Kidney (tissue), 14 donors: ENCODE measurements around the gene FIBCD1. TPM values are rescaled to one million over a fixed set of nuclear protein-coding genes. Genes with fewer than 3 reads are reported as not detected.

Experiments
- DNase-seq, 5 donors: peaks; one replicate each; pipeline ENCODE4 v3.0.0-alpha.2; 2013 to 2020
- FAIRE-seq: peaks from 2 replicates; lab custom pipeline; 2012; peaks lifted over from hg19 to GRCh38; lab: Jason Lieb, UNC
- H3K27ac ChIP-seq, 2 donors: one replicate each; pipeline ENCODE4 v1.7.0; 2013; ENCODE audit warnings: low read depth in 2 of 2, low read length in 2 of 2, inconsistent platforms in 1 of 2
- H3K27me3 ChIP-seq: one replicate; pipeline ENCODE4 v1.7.1; 2013; ENCODE audit warnings: low read length, inconsistent platforms; ENCODE audit not compliant: control insufficient read depth, insufficient read depth
- H3K36me3 ChIP-seq, 3 donors: one replicate each; pipeline versions ENCODE4 v1.7.0 to v1.7.1; 2013; ENCODE audit warnings: low read length in 3 of 3, control low read depth in 1 of 3, inconsistent platforms in 1 of 3; ENCODE audit not compliant: insufficient read depth in 3 of 3, control insufficient read depth in 2 of 3
- H3K4me1 ChIP-seq, 3 donors: one replicate each; pipeline versions ENCODE4 v1.7.0 to v1.7.1; 2013; ENCODE audit warnings: low read length in 3 of 3, inconsistent platforms in 1 of 3, low read depth in 1 of 3; ENCODE audit not compliant: control insufficient read depth in 2 of 3, insufficient read depth in 2 of 3
- H3K4me3 ChIP-seq, 3 donors: one replicate each; pipeline versions ENCODE4 v1.7.0 to v1.8.1; 2013; ENCODE audit warnings: low read length in 3 of 3, control low read depth in 1 of 3, inconsistent platforms in 1 of 3
- H3K9ac ChIP-seq, 3 donors: one replicate each; pipeline versions ENCODE4 v1.7.0 to v1.7.1; 2013; ENCODE audit warnings: low read length in 3 of 3, control low read depth in 1 of 3, inconsistent platforms in 1 of 3
- H3K9me3 ChIP-seq, 3 donors: one replicate each; pipeline versions ENCODE4 v1.7.0 to v1.7.1; 2013; ENCODE audit warnings: low read length in 3 of 3, control low read depth in 1 of 3, inconsistent platforms in 1 of 3; ENCODE audit not compliant: control insufficient read depth in 2 of 3, insufficient read depth in 1 of 3
- intact Hi-C: fragments of 100-400 bp; cut with DNase I; formaldehyde crosslinking; loops from one replicate; pipeline ENCODE4 v1.11.1; 2022
- polyA plus RNA-seq: library from polyadenylated mRNA; stranded (reverse); fragments of 350-450 nt; fragmentation: Illumina TruSeq; extraction: RNeasy Lipid Tissue Mini Kit (QIAGEN cat#74804); gene quantifications from one replicate; pipeline ENCODE4 v1.2.3, GENCODE V29; 2014; ENCODE audit warnings: low read depth, low replicate concordance; ENCODE audit not compliant: insufficient read depth
- total RNA-seq: library from RNA; stranded (reverse); fragmentation: NEBNext Ultra II Directional; extraction: Animal tissue kit (Norgen Biotek cat#: 25700); gene quantifications from one replicate; pipeline ENCODE4 v1.2.1, GENCODE V29; 2021
- TF ChIP-seq, protein P1 (sequence below): IDR thresholded peaks from 3 replicates; pipeline ENCODE4 v1.5.1; 2012; ENCODE audit warnings: mild to moderate bottlenecking, moderate library complexity, borderline replicate concordance; ENCODE audit not compliant: insufficient read depth; ENCODE audit errors: extremely low read depth
- donor health status: control.
- donor health status: control.
- donor health status: control.
- donor health status: control.
- donor health status: control.
- donor health status: DM: yes; HTN: yes; CAD: no.
- donor health status: Normal renal cell carcinoma (clear cell type).

Gene FIBCD1
- total and polyA plus RNA-seq, 2 donors from 2014 or later: 0.25 TPM; not detected in 1

DNA sequence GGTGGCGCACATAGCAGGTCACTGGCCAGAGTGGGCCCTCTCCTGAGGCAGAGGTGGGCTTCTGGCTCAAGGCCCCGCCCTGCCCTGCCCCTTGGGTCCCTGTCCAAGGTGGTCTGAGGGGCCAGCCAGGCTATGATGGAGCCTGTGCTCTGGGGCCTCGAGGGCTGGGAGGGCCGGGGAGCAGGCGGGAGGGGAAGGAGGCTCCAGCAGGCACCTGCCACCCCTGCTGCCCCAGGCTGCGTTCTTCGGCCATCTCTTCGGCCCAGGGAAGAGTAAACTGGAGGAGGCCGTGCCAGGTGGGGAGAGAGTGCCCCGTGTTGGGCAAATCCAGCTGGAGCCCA is 14.6 kb downstream of the FIBCD1 start:
- intact Hi-C loops: no loop called here
- no peak overlapping the region for H3K27ac ChIP-seq
- no peak overlapping the region for H3K4me3 ChIP-seq
- H3K9me3 ChIP-seq: no peaks in the 10 kb centered on the region
- TF ChIP-seq, protein P1, sequence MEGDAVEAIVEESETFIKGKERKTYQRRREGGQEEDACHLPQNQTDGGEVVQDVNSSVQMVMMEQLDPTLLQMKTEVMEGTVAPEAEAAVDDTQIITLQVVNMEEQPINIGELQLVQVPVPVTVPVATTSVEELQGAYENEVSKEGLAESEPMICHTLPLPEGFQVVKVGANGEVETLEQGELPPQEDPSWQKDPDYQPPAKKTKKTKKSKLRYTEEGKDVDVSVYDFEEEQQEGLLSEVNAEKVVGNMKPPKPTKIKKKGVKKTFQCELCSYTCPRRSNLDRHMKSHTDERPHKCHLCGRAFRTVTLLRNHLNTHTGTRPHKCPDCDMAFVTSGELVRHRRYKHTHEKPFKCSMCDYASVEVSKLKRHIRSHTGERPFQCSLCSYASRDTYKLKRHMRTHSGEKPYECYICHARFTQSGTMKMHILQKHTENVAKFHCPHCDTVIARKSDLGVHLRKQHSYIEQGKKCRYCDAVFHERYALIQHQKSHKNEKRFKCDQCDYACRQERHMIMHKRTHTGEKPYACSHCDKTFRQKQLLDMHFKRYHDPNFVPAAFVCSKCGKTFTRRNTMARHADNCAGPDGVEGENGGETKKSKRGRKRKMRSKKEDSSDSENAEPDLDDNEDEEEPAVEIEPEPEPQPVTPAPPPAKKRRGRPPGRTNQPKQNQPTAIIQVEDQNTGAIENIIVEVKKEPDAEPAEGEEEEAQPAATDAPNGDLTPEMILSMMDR: no peak
- no peaks in the 10 kb centered on the region for H3K4me1 ChIP-seq
- FAIRE-seq: no peak
- no peaks in the 10 kb centered on the region for H3K27me3 ChIP-seq
- H3K36me3 ChIP-seq: no peaks in the 10 kb centered on the region
- DNase-seq: no peak
- no peak overlapping the region for H3K9ac ChIP-seq

DNA sequence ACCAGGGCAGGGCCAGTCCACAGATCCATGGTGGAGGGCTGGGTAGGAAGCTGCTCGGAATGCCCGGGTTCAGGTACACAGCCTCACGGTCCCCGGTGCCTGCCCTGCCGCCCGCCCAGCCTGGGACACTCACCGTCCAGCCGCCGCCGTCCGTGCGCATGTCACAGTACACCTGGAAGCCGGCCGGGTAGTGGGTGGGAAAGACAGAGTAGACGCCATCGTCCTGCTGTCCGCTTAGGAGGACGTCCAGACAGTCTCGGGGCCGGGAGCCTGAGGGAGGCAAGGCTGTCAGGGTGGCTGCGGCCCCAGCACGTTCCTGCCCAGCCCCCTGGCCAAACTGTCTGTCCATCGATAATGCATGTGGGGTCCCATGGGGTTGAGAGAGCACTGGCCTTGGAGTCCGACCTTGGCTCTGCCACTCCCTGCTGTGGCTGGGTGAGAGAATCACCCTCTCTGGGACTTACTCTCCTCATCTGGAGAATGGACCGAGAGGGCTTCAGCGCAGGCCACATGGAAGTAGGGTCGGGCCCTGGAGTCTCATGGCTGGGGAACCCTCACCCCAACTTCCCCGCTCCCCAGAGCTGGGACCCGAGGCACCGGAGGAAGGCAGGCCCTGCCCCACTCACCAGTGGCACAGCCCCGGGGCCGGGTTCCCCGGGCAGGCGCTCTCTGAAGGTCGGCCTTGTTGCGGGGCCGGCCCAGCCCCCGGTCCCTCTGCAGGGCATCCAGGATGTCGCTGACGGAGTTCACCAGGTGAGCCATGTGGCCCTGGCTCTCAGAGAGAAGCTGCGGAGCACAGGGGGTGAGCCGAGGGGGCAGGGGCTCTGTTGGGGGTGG is 15.2 kb downstream of the FIBCD1 start:
- Histone ChIP-seq H3K9me3 (no peaks in the 10 kb centered on the region), H3K4me3 (no peak overlapping the region), H3K36me3 (no peaks in the 10 kb centered on the region), H3K9ac (no peak overlapping the region), H3K27ac (no peak overlapping the region), H3K4me1 (no peaks in the 10 kb centered on the region), H3K27me3 (no peaks in the 10 kb centered on the region)
- TF ChIP-seq, protein P1: no peak
- no peak for FAIRE-seq
- no peak for DNase-seq
- intact Hi-C loops: no loop called here

DNA sequence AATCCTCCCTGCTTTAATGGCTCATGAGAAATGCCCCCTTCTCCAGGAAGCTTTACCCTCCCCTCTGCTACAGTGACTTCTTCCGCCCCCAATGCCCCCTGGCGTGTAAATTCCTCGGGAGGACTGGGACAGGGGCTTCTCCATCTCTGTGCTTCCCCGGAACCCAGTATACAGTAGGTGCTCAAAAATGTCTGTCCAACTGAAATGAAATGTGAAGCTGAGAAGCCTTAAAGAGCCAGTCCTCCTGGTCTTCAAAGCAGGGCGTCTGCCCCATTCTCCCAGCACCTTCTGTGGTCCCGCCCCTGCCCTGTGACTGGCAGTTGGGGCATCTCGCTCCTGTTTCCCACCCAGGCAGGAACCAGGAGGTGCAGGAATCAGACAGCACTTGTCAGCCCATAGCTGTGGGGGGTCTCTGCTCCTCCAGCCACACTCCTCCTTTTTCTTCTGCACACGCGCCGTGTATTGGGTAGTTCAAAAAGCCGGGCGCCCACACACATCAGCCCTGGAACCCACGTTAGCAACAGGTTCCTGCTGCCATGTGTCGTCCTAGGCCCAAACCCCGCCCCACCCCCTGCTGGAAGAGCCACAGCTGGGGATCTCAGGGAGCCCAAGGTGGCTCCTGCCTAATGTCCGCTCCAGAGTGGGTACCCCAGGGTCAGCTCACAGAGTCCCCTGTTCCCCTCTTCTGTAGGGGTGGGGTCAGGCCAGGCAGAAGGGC is 16.0 kb downstream of the FIBCD1 start:
- no peak for FAIRE-seq
- H3K27me3 ChIP-seq: no peaks in the 10 kb centered on the region

More for the DNA sequence above, 16.0 kb downstream of the FIBCD1 start:
- TF ChIP-seq, protein P1: no peak
- Histone ChIP-seq H3K27ac (no peak overlapping the region), H3K36me3 (no peaks in the 10 kb centered on the region), H3K4me1 (no peaks in the 10 kb centered on the region), H3K9ac (no peak overlapping the region), H3K9me3 (no peaks in the 10 kb centered on the region), H3K4me3 (no peak overlapping the region)
- no peak for DNase-seq
- intact Hi-C loops: no loop called here
